Activated CD8-positive, alpha-beta T cell treated with anti-CD3 and anti-CD28 coated beads for 36 hours (primary cell): ENCODE measurements around the gene BICD2. TPM values are rescaled to one million over a fixed set of nuclear protein-coding genes. Genes with fewer than 3 reads are reported as not detected.

Source experiments
- ATAC-seq: fragments of 200-7000 bp; cut with Tn5 transposase; one replicate; pipeline ENCODE4 v1.10.0; 2021; ENCODE audit warnings: mild to moderate bottlenecking, moderate library complexity
- CTCF ChIA-PET: fragments of 350-600 bp; sonication (Branson Sonifier 250); formaldehyde crosslinking; loops from one replicate; lab custom pipeline; 2021; ENCODE audit warnings: antibody characterized with exemption; lab: Charles Lee
- POLR2A ChIA-PET: fragments of 350-600 bp; sonication (Branson Sonifier 250); formaldehyde crosslinking; loops from one replicate; lab custom pipeline; 2021; ENCODE audit warnings: antibody characterized with exemption; lab: Charles Lee
- DNase-seq: peaks from one replicate; pipeline ENCODE4 v3.0.0-alpha.2; 2020
- H3K27ac Mint-ChIP-seq: one replicate; pipeline ENCODE4 v1.8.0; 2021; ENCODE audit warnings: mild to moderate bottlenecking, mixed read lengths
- H3K27me3 Mint-ChIP-seq: one replicate; pipeline ENCODE4 v1.8.0; 2021; ENCODE audit warnings: mixed read lengths
- H3K36me3 Mint-ChIP-seq: one replicate; pipeline ENCODE4 v1.8.0; 2021; ENCODE audit warnings: low read depth, mixed read lengths
- H3K4me1 Mint-ChIP-seq: one replicate; pipeline ENCODE4 v1.8.0; 2021; ENCODE audit warnings: low read depth, mixed read lengths
- H3K4me3 Mint-ChIP-seq: one replicate; pipeline ENCODE4 v1.8.0; 2021; ENCODE audit warnings: mild to moderate bottlenecking, moderate library complexity, mixed read lengths
- H3K9me3 Mint-ChIP-seq: one replicate; pipeline ENCODE4 v1.8.0; 2021; ENCODE audit warnings: mixed read lengths
- CTCF ChIP-seq: fragments of 200-600 bp; IDR thresholded peaks from one replicate; pipeline ENCODE4 v1.8.0; 2022; ENCODE audit warnings: antibody characterized with exemption, mild to moderate bottlenecking
- intact Hi-C: fragments of 100-400 bp; cut with micrococcal nuclease; formaldehyde crosslinking; loops from one replicate; pipeline ENCODE4 v1.10.0; 2022
- total RNA-seq, 2 experiments: library from RNA; stranded (reverse); gene quantifications; one replicate each; pipeline ENCODE4 v1.2.3, GENCODE V29; 2021

The BICD2 gene
- total RNA-seq, 2 experiments from 2014 or later, result 14.2 to 16.8 TPM

GRCh38 chr9:92716557-92716956 is 48.1 kb downstream of the BICD2 start:
- no peaks in the 10 kb centered on the region for H3K9me3 Mint-ChIP-seq
- H3K4me1 Mint-ChIP-seq, result peaks cover 16% of the 10 kb centered on the region
- intact Hi-C loops, result loop anchor here (2.0 kb wide), 1 partner anchor 74 kb away; no protein-coding TSS in a partner anchor
- CTCF ChIA-PET, result interaction anchor here (0.7 to 7.5 kb wide), 19 partner anchors 9 to 568 kb away, joined by 3 to 96 read pairs (median 4); partner anchors contain the start of gene BICD2
- ATAC-seq, result peak; percentile 84
- peak; percentile 90 for DNase-seq
- H3K27me3 Mint-ChIP-seq, result no peaks in the 10 kb centered on the region
- TF ChIP-seq CTCF, result peak; percentile 95
- no peak overlapping the region for H3K4me3 Mint-ChIP-seq
- peaks cover 46% of the 10 kb centered on the region for H3K36me3 Mint-ChIP-seq
- H3K27ac Mint-ChIP-seq, result no peak overlapping the region
- POLR2A ChIA-PET, result interaction anchor here (1.3 kb wide), 1 partner anchor 30 kb away, joined by 3 read pairs; no protein-coding TSS in a partner anchor

GRCh38 chr9:92715488-92716231 is 49.0 kb downstream of the BICD2 start:
- no peak for TF ChIP-seq CTCF
- H3K36me3 Mint-ChIP-seq, result peaks cover 48% of the 10 kb centered on the region

DNA sequence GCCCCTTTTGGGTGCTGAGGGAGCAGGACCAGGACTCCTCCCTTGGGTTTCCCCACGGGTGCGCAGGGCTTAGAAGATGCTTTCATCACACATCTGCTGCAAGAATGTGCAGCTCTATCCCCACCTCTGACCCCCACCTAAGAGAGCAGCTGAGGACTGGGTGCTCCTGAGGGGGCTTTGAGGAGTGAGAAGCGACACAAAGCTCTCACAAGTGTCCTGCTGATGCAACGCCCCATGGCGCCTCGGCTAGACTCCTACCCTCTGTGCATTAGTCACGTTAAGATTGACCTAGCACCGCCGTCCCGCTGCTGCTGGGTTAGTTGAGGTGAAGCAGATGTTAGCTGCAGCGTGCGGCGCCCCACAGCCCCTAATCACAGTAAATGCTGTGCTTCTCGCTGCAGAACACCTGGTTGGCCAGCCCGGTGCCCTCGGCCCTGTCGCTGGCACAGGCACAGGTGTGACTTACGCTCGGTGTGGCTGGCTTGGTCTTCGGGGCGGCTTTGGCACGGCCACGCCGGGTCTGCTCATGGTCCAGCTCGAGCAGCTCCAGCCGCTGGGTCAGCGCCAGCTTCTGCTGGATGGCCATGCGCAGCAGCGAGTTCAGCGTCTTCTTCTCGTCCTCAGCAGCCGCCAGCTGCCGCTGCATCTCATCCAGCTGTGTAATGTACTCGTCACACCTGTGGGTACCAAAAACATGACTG is 49.7 kb downstream of the BICD2 start:
- intact Hi-C loops, result no loop called here
- Mint-ChIP-seq H3K27ac (no peak overlapping the region), H3K9me3 (no peaks in the 10 kb centered on the region), H3K27me3 (no peaks in the 10 kb centered on the region), H3K4me3 (no peak overlapping the region), H3K4me1 (peaks cover 21% of the 10 kb centered on the region), H3K36me3 (peaks cover 44% of the 10 kb centered on the region)
- no peak for TF ChIP-seq CTCF
- ATAC-seq, result no peak
- ChIA-PET POLR2A (no interaction called here), CTCF (interaction anchor here (0.7 to 7.5 kb wide), 6 partner anchors 8 to 75 kb away, joined by 3 to 96 read pairs (median 5); no protein-coding TSS in a partner anchor)
- DNase-seq, result no peak

More at GRCh38 chr9:92715488-92716231, 49.0 kb downstream of the BICD2 start:
- ChIA-PET CTCF (interaction anchor here (0.7 to 7.5 kb wide), 13 partner anchors 9 to 567 kb away, joined by 3 to 96 read pairs (median 4); partner anchors contain the start of gene BICD2), POLR2A (interaction anchor here (0.6 kb wide), 1 partner anchor 568 kb away, joined by 3 read pairs; no protein-coding TSS in a partner anchor)
- no peaks in the 10 kb centered on the region for H3K27me3 Mint-ChIP-seq
- no peak for ATAC-seq
- H3K27ac Mint-ChIP-seq, result no peak overlapping the region
- intact Hi-C loops, result loop anchor here (2.0 kb wide), 1 partner anchor 75 kb away; no protein-coding TSS in a partner anchor
- no peak for DNase-seq
- no peaks in the 10 kb centered on the region for H3K9me3 Mint-ChIP-seq
- no peak overlapping the region for H3K4me3 Mint-ChIP-seq
- peaks cover 21% of the 10 kb centered on the region for H3K4me1 Mint-ChIP-seq

GRCh38 chr9:92714016-92714415 is 50.6 kb downstream of the BICD2 start:
- Mint-ChIP-seq H3K4me3 (no peak overlapping the region), H3K36me3 (peaks cover 34% of the 10 kb centered on the region), H3K27me3 (no peaks in the 10 kb centered on the region), H3K4me1 (peaks cover 21% of the 10 kb centered on the region), H3K27ac (no peak overlapping the region), H3K9me3 (no peaks in the 10 kb centered on the region)
- intact Hi-C loops, result no loop called here
- DNase-seq (no peak), ATAC-seq (no peak)
- ChIA-PET POLR2A (interaction anchor here (1.1 kb wide), 1 partner anchor 50 kb away, joined by 4 read pairs; no protein-coding TSS in a partner anchor), CTCF (interaction anchor here (0.9 to 7.5 kb wide), 2 partner anchors 11 to 75 kb away, joined by 3 to 96 read pairs; no protein-coding TSS in a partner anchor)
- no peak for TF ChIP-seq CTCF
